ENCODE data around the gene BDKRB2.
A peak's percentile ranks its signal among the peaks of the same experiment; 100 is the strongest.

BDKRB2 gene

GRCh38 chr14:96268431-96269358 lies 64.1 kb downstream of the BDKRB2 start:
- Histone ChIP-seq H3K4me1 (ENCODE audit: control insufficient read depth in 2 of 2, insufficient read depth in 2 of 2, low read length in 2 of 2) (peaks cover 7 to 11% of the 10 kb centered on the region in 2 donors), H3K4me3 (ENCODE audit: low read length in 2 of 2) (no peak overlapping the region), H3K9ac (ENCODE audit: low read depth in 1 of 2, low read length in 2 of 2) (no peak overlapping the region), H3K36me3 (ENCODE audit: control insufficient read depth in 2 of 2, insufficient read depth in 2 of 2, low read length in 2 of 2) (no peaks in the 10 kb centered on the region), H3K9me3 (ENCODE audit: control insufficient read depth in 2 of 2, low read length in 2 of 2) (no peaks in the 10 kb centered on the region), H3K27me3 (ENCODE audit: control insufficient read depth in 2 of 2, insufficient read depth in 2 of 2, low read length in 2 of 2) (no peaks in the 10 kb centered on the region), H3K27ac (ENCODE audit: low read depth in 2 of 2, low read length in 2 of 2) (no peak overlapping the region)

- Histone ChIP-seq H3K4me1 (ENCODE audit: control insufficient read depth in 2 of 2, insufficient read depth in 2 of 2, low read length in 2 of 2) (peaks cover 4 to 11% of the 10 kb centered on the region in 2 donors), H3K36me3 (ENCODE audit: control insufficient read depth in 2 of 2, insufficient read depth in 2 of 2, low read length in 2 of 2) (no peaks in the 10 kb centered on the region), H3K9me3 (ENCODE audit: control insufficient read depth in 2 of 2, low read length in 2 of 2) (no peaks in the 10 kb centered on the region), H3K9ac (ENCODE audit: low read depth in 1 of 2, low read length in 2 of 2) (no peak overlapping the region), H3K27ac (ENCODE audit: low read depth in 2 of 2, low read length in 2 of 2) (no peak overlapping the region), H3K27me3 (ENCODE audit: control insufficient read depth in 2 of 2, insufficient read depth in 2 of 2, low read length in 2 of 2) (no peaks in the 10 kb centered on the region), H3K4me3 (ENCODE audit: low read length in 2 of 2) (no peak overlapping the region)
Measured at GRCh38 chr14:96269359-96269710, 64.7 kb downstream of the BDKRB2 start.

GRCh38 chr14:96270565-96271420 lies 66.2 kb downstream of the BDKRB2 start:
- Histone ChIP-seq H3K9me3 (ENCODE audit: control insufficient read depth in 2 of 2, low read length in 2 of 2) (no peaks in the 10 kb centered on the region), H3K9ac (ENCODE audit: low read depth in 1 of 2, low read length in 2 of 2) (no peak overlapping the region), H3K27me3 (ENCODE audit: control insufficient read depth in 2 of 2, insufficient read depth in 2 of 2, low read length in 2 of 2) (no peaks in the 10 kb centered on the region), H3K4me1 (ENCODE audit: control insufficient read depth in 2 of 2, insufficient read depth in 2 of 2, low read length in 2 of 2) (peaks cover 2 to 11% of the 10 kb centered on the region in 2 donors), H3K4me3 (ENCODE audit: low read length in 2 of 2) (no peak overlapping the region), H3K36me3 (ENCODE audit: control insufficient read depth in 2 of 2, insufficient read depth in 2 of 2, low read length in 2 of 2) (no peaks in the 10 kb centered on the region), H3K27ac (ENCODE audit: low read depth in 2 of 2, low read length in 2 of 2) (peak overlapping the region; percentile 13 to 14)

GRCh38 chr14:96271421-96271762 lies 66.8 kb downstream of the BDKRB2 start:
- no peaks in the 10 kb centered on the region for H3K36me3 ChIP-seq (ENCODE audit: control insufficient read depth in 2 of 2, insufficient read depth in 2 of 2, low read length in 2 of 2)
- peak overlapping the region; percentile 13 to 14 for H3K27ac ChIP-seq (ENCODE audit: low read depth in 2 of 2, low read length in 2 of 2)
- no peaks in the 10 kb centered on the region for H3K9me3 ChIP-seq (ENCODE audit: control insufficient read depth in 2 of 2, low read length in 2 of 2)
- peaks cover 2 to 11% of the 10 kb centered on the region in 2 donors for H3K4me1 ChIP-seq (ENCODE audit: control insufficient read depth in 2 of 2, insufficient read depth in 2 of 2, low read length in 2 of 2)
- H3K27me3 ChIP-seq (ENCODE audit: control insufficient read depth in 2 of 2, insufficient read depth in 2 of 2, low read length in 2 of 2), result no peaks in the 10 kb centered on the region
- no peak overlapping the region for H3K9ac ChIP-seq (ENCODE audit: low read depth in 1 of 2, low read length in 2 of 2)
- H3K4me3 ChIP-seq (ENCODE audit: low read length in 2 of 2), result no peak overlapping the region

- no peak overlapping the region for H3K27ac ChIP-seq (ENCODE audit: low read depth in 2 of 2, low read length in 2 of 2)
- no peak overlapping the region for H3K9ac ChIP-seq (ENCODE audit: low read depth in 1 of 2, low read length in 2 of 2)
- no peaks in the 10 kb centered on the region for H3K36me3 ChIP-seq (ENCODE audit: control insufficient read depth in 2 of 2, insufficient read depth in 2 of 2, low read length in 2 of 2)
- peaks cover 3 to 5% of the 10 kb centered on the region in 2 donors for H3K9me3 ChIP-seq (ENCODE audit: control insufficient read depth in 2 of 2, low read length in 2 of 2)
- H3K27me3 ChIP-seq (ENCODE audit: control insufficient read depth in 2 of 2, insufficient read depth in 2 of 2, low read length in 2 of 2), result no peaks in the 10 kb centered on the region
- peaks cover 2 to 6% of the 10 kb centered on the region in 2 donors for H3K4me1 ChIP-seq (ENCODE audit: control insufficient read depth in 2 of 2, insufficient read depth in 2 of 2, low read length in 2 of 2)
- no peak overlapping the region for H3K4me3 ChIP-seq (ENCODE audit: low read length in 2 of 2)
Measured at GRCh38 chr14:96272777-96273473, 68.3 kb downstream of the BDKRB2 start.

- no peak overlapping the region for H3K27ac ChIP-seq (ENCODE audit: low read depth in 2 of 2, low read length in 2 of 2)
- peaks cover 1 to 2% of the 10 kb centered on the region in 2 donors for H3K4me1 ChIP-seq (ENCODE audit: control insufficient read depth in 2 of 2, insufficient read depth in 2 of 2, low read length in 2 of 2)
- H3K27me3 ChIP-seq (ENCODE audit: control insufficient read depth in 2 of 2, insufficient read depth in 2 of 2, low read length in 2 of 2), result no peaks in the 10 kb centered on the region
- H3K9me3 ChIP-seq (ENCODE audit: control insufficient read depth in 2 of 2, low read length in 2 of 2), result peaks cover 3 to 7% of the 10 kb centered on the region in 2 donors
- no peaks in the 10 kb centered on the region for H3K36me3 ChIP-seq (ENCODE audit: control insufficient read depth in 2 of 2, insufficient read depth in 2 of 2, low read length in 2 of 2)
- no peak overlapping the region for H3K4me3 ChIP-seq (ENCODE audit: low read length in 2 of 2)
- H3K9ac ChIP-seq (ENCODE audit: low read depth in 1 of 2, low read length in 2 of 2), result no peak overlapping the region
Measured at GRCh38 chr14:96273629-96274028, 69.0 kb downstream of the BDKRB2 start.

GRCh38 chr14:96274122-96274521 lies 69.5 kb downstream of the BDKRB2 start:
- no peak overlapping the region for H3K4me3 ChIP-seq (ENCODE audit: low read length in 2 of 2)
- H3K4me1 ChIP-seq (ENCODE audit: control insufficient read depth in 2 of 2, insufficient read depth in 2 of 2, low read length in 2 of 2), result peaks cover 0 to 2% of the 10 kb centered on the region in 2 donors
- H3K36me3 ChIP-seq (ENCODE audit: control insufficient read depth in 2 of 2, insufficient read depth in 2 of 2, low read length in 2 of 2), result no peaks in the 10 kb centered on the region
- no peak overlapping the region for H3K9ac ChIP-seq (ENCODE audit: low read depth in 1 of 2, low read length in 2 of 2)
- H3K9me3 ChIP-seq (ENCODE audit: control insufficient read depth in 2 of 2, low read length in 2 of 2), result peaks cover 3 to 7% of the 10 kb centered on the region in 2 donors
- H3K27me3 ChIP-seq (ENCODE audit: control insufficient read depth in 2 of 2, insufficient read depth in 2 of 2, low read length in 2 of 2), result no peaks in the 10 kb centered on the region
- H3K27ac ChIP-seq (ENCODE audit: low read depth in 2 of 2, low read length in 2 of 2), result no peak overlapping the region

- Histone ChIP-seq H3K27me3 (ENCODE audit: control insufficient read depth in 2 of 2, insufficient read depth in 2 of 2, low read length in 2 of 2) (no peaks in the 10 kb centered on the region), H3K4me3 (ENCODE audit: low read length in 2 of 2) (no peak overlapping the region), H3K27ac (ENCODE audit: low read depth in 2 of 2, low read length in 2 of 2) (no peak overlapping the region), H3K36me3 (ENCODE audit: control insufficient read depth in 2 of 2, insufficient read depth in 2 of 2, low read length in 2 of 2) (no peaks in the 10 kb centered on the region), H3K9me3 (ENCODE audit: control insufficient read depth in 2 of 2, low read length in 2 of 2) (peaks cover 3 to 7% of the 10 kb centered on the region in 2 donors), H3K9ac (ENCODE audit: low read depth in 1 of 2, low read length in 2 of 2) (no peak overlapping the region), H3K4me1 (ENCODE audit: control insufficient read depth in 2 of 2, insufficient read depth in 2 of 2, low read length in 2 of 2) (peaks cover 0 to 2% of the 10 kb centered on the region in 2 donors)
Measured at GRCh38 chr14:96274543-96274942, 69.9 kb downstream of the BDKRB2 start.

GRCh38 chr14:96275177-96276112 lies 70.8 kb downstream of the BDKRB2 start:
- H3K27ac ChIP-seq (ENCODE audit: low read depth in 2 of 2, low read length in 2 of 2), result no peak overlapping the region
- no peak overlapping the region for H3K4me3 ChIP-seq (ENCODE audit: low read length in 2 of 2)
- peaks cover 0 to 2% of the 10 kb centered on the region in 2 donors for H3K4me1 ChIP-seq (ENCODE audit: control insufficient read depth in 2 of 2, insufficient read depth in 2 of 2, low read length in 2 of 2)
- H3K36me3 ChIP-seq (ENCODE audit: control insufficient read depth in 2 of 2, insufficient read depth in 2 of 2, low read length in 2 of 2), result no peaks in the 10 kb centered on the region
- no peaks in the 10 kb centered on the region for H3K27me3 ChIP-seq (ENCODE audit: control insufficient read depth in 2 of 2, insufficient read depth in 2 of 2, low read length in 2 of 2)
- peaks cover 3 to 7% of the 10 kb centered on the region in 2 donors for H3K9me3 ChIP-seq (ENCODE audit: control insufficient read depth in 2 of 2, low read length in 2 of 2)
- H3K9ac ChIP-seq (ENCODE audit: low read depth in 1 of 2, low read length in 2 of 2), result peak overlapping the region in 1 of 2 donors; percentile 8

Data from mucosa of rectum (tissue), 2 donors.